HG03460 (cell line): ENCODE results near the gene KIF4B.
"Not testable (repeated sequence)": the region's sequence is repeated elsewhere in the genome, so short reads cannot be mapped to it uniquely, and the experiment has no call there.

Source experiments
- ATAC-seq: cut with Tn5 transposase; IDR thresholded peaks from one replicate; pipeline ENCODE4 v1.9.1; 2021; ENCODE audit not compliant: unreplicated experiment

Gene KIF4B

DNA sequence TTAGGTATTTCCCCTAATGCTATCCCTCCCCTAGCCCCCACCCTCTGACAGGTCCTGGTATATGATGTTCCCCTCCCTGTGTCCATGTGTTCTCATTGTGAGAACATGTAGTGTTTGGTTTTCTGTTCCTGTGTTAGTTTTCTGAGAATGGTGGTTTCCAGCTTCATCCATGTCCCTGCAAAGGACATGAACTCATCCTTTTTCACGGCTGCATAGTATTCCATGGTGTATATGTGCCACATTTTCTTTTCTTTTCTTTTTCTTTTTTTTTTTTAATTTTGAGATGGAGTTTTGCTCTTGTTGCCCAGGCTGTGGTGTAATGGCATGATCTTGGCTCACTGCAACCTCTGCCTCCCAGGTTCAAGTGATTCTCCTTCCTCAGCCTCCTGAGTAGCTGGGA lies 7.3 kb upstream of the KIF4B start:
- not testable (repeated sequence) for ATAC-seq

DNA sequence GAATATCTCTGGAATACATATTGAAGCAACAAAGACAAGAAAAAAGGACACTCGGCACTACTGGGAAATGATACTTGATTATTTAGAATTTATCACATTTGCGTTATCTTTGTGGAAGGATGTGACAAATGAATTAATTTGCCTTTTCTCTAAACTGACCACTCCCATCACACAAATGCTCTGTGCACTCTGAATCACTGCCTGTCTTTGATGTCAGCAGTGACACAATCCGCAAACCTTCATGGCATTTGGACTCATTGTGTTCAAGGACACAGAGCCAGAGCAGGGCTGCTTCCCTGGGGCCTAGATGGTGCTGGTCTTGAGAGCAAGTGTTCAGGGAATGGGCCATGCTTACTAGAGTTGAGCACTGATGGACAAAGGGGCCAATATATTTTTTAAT lies 4.9 kb upstream of the KIF4B start:
- no peak for ATAC-seq

- ATAC-seq, result no peak
Observed at GRCh38 chr5:155010881-155011280, 2.7 kb upstream of the KIF4B start.

DNA sequence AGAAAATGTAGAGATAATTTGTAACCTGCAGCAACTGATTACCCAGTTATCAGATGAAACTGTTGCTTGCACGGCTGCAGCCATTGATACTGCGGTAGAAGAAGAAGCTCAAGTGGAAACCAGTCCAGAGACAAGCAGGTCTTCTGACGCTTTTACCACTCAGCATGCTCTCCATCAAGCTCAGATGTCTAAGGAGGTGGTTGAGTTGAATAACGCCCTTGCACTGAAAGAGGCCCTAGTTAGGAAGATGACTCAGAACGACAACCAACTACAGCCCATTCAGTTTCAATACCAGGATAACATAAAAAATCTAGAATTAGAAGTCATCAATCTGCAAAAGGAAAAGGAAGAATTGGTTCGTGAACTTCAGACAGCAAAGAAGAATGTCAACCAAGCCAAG lies 1.7 kb downstream of the KIF4B start:
- ATAC-seq, result no peak

DNA sequence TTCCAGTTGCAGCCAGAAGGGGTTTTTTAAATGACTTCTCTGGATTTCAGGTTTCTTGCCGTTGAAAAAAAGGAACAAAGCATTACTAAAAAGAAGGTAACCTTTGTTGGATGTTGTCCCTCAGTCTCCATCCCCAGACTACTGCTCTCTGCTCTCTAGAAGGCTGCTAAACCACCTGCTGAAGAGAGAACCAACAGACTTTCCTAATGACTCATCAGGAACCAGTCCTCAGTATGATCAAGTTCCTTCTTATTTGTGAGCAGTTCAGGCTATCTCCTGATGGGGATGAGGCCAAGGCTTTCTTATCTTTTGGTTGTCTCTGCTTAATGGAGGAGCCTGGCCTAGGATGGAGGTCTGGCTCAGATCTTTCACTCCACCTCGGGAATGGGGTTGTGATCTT lies 4.1 kb downstream of the KIF4B start:
- peak; percentile 92 for ATAC-seq

DNA sequence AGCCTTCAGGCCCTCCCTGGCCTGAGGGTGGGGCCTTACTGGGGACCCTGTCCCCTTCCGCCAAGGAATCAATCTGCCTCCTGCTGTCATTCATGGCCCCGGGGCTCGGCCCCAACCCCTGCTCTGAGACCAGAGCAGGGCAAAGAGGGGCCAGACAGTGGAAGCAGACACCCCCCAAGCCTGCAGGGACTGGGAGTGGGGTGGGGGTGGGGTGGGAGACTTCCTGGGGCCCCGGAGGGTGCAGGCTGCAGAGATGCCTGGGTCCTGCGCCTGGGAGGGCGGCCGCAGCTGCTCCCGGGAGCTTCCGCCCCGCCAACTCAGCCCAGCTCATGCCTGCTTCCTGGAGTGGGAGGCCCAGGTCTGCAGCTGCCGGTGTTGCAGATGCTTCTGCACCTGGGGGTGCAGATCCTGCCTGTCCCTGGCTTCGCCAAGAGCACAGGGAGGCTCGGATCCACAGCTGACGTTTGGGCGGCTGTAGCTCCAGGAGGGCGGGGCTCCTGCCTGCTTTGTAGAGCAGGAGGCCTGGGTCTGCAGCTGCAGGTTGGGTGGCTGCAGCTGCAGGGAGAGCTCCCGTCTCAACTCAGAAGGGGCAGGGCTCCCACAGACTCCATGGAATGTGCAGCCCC lies 6.2 kb downstream of the KIF4B start:
- ATAC-seq, result no peak

DNA sequence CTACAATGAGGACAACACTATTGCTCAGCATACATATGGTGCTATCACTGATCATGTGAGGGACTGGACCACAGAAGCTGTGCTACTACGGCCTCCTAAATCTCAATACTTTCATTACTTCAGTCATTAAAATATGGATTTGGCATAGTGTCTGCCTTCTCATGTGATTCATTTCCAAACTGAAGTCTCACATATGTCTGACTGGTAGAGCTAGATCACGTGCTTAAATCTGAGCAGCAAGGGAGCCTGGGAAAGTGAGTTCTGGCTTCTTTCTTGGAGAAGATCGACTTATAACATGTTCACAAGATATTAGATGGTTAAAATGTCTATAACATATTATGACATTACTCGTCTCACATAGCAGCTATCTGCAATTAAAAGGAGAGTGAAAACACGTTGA lies 8.3 kb downstream of the KIF4B start:
- ATAC-seq, result no peak

GRCh38 chr5:155023320-155023719 lies 9.8 kb downstream of the KIF4B start:
- no peak for ATAC-seq

DNA sequence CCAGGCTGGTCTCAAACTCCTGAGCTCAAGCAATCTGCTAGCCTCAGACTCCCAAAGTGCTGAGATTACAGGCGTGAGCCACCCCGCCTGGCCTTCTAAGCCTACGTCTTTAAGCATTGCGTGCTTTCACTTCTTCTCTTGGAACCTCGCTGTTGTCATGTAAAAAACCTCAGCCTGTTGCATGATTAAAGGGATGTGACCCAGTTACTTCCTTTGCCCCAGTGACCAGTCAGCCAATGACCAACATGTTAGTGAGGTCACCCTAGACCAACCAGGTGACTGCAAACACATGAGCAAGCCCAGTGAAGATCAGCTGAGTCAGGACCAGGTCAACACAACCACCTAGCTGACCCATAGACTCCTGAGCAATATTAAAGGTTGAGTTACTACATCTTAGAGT lies 10.5 kb downstream of the KIF4B start:
- ATAC-seq, result no peak

- no peak for ATAC-seq
Observed at GRCh38 chr5:155025895-155026294, 12.3 kb downstream of the KIF4B start.

DNA sequence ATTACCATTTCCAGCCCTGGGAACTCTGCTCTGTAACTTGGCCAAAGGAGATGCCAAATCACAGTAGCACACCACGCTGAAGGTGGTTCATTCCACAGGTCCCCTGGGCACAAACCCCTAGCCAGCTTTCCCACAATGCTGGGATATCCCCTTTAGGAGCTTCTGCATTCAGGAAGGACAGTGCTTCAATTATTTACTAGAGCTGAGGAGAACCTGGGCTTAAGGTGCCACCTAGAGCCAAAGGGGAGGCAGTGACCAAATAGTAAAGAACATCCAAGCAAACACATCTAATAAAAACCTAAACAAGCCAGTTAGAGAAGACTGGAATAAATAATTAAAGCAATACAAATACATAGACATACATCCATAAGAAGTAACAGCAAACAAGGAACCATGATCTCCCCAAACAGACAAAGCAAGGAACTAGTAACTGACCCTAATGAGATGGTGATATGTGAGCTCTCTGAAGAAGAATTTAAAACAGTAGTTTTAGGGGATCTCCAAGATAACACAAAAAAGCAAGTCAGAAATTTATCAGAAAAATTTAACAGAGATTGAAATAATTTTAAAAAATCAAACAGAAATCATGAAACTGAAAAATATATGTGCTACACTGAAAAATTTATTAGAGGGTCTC lies 14.6 kb downstream of the KIF4B start:
- ATAC-seq, result no peak

DNA sequence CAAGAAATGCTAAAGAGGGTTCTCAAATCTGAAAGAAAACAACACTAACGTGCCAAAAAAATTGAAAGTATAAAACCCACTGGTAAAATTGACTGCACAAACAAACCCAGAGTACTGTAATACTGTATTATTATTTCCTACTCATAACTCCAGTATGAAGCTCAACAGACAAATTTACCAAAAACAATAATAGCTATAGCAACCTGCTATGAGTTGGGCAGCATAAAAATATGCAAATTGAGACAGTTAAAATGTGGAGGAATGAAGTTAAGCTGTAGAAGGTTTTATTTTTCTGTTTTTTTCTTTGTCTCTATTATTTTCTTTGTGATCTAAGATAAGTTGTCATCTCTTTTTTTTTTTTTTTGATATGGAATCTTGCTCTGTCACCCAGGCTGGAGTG lies 15.7 kb downstream of the KIF4B start:
- ATAC-seq, result no peak

GRCh38 chr5:155034145-155034744 lies 20.7 kb downstream of the KIF4B start:
- ATAC-seq, result not testable (repeated sequence)

GRCh38 chr5:155035087-155035486 lies 21.5 kb downstream of the KIF4B start:
- not testable (repeated sequence) for ATAC-seq

DNA sequence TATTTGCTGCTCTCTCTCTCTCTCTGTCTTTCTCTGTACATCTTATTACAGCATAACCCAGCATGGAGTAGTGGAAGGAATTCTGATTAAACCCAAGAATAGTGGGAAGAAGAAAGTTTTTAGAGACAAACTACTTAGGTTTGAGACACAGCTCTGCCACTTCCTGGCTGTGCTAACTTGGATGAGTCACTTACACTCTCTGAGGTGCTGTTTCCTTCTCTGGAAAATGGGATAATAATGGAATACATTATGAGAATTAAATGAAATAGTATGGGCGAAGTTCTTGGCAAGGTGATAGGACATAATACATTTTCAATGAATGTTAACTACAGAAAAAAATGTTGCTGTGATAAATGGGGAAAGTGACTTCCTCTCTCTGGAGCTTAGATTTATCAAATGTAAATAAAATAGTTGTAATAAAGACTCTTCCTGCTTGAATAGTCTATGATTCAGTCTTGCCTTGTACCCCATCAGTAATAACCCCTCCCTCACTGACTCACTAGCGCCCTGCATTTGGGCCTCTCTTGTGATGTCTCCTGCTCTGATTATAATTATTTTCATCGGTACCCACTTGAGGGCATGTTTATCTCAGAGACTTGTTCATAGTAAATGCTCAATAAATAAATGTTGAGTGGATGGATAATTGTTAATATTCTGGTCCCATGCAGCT lies 27.6 kb downstream of the KIF4B start:
- no peak for ATAC-seq

DNA sequence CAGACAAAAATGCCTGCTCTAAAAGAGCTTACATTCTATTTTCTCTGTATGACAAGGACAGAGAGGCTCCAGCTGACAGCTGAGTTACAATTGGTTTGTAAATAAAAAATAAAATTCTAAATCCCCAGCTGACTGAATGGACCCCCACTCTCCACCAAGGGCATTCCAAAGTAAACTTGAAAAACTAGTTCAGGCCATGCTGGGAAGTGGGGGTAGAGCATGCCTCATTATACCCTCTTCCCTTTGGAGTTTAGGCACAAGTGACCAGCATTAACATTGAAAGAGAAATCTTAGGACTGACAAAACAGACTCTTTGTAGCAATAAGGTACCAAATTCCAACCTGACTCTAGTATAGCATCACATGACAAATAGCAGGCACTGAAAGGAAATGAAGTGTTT lies 31.0 kb downstream of the KIF4B start:
- no peak for ATAC-seq

DNA sequence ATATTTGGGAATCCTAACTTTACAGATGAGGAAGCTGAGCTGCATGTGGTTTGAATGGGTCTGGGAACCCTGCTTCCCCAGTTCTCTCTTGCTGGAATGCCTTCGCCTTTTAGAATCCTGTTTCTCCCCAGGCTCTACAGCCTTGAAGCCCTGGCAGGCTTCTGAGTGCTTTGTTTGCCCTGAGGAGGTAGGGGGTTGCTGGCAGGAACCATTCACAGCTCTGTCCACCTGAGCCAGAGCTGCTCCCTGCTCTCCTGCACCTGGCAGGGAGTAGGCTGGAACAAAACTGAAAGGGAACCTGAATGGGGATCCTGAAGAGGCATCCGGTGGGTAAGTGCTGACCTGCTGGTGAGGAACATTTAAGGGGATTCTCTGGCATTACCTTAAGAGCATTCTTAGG lies 33.0 kb downstream of the KIF4B start:
- no peak for ATAC-seq

- no peak for ATAC-seq
Observed at GRCh38 chr5:155047818-155048217, 34.3 kb downstream of the KIF4B start.

GRCh38 chr5:155049569-155050383 lies 36.2 kb downstream of the KIF4B start:
- no peak for ATAC-seq

GRCh38 chr5:155050384-155051019 lies 36.9 kb downstream of the KIF4B start:
- no peak for ATAC-seq

- ATAC-seq, result no peak
Observed at GRCh38 chr5:155052532-155052931, 39.0 kb downstream of the KIF4B start.
